ENCODE results near the gene CD247.
A peak's percentile ranks its signal among the peaks of the same experiment; 100 is the strongest.

CD247 gene

GRCh38 chr1:167446966-167447365 is 71.4 kb downstream of the CD247 start:
- TF ChIP-seq CTCF (IDR thresholded peaks at IDR 0.05; ENCODE audit: borderline replicate concordance, insufficient read depth, low read depth, low read length): no peak
- H3K4me3 ChIP-seq (ENCODE audit: low read depth, low read length): no peak overlapping the region

- no peak for TF ChIP-seq CTCF (IDR thresholded peaks at IDR 0.05; ENCODE audit: borderline replicate concordance, insufficient read depth, low read depth, low read length)
- no peak overlapping the region for H3K4me3 ChIP-seq (ENCODE audit: low read depth, low read length)
These were observed 74.6 kb downstream of the CD247 start for GRCh38 chr1:167443757-167444156.

- no peak overlapping the region for H3K4me3 ChIP-seq (ENCODE audit: low read depth, low read length)
- TF ChIP-seq CTCF (IDR thresholded peaks at IDR 0.05; ENCODE audit: borderline replicate concordance, insufficient read depth, low read depth, low read length): no peak
These were observed 75.3 kb downstream of the CD247 start for GRCh38 chr1:167442854-167443565.

GRCh38 chr1:167442142-167442848 is 76.0 kb downstream of the CD247 start:
- no peak overlapping the region for H3K4me3 ChIP-seq (ENCODE audit: low read depth, low read length)
- TF ChIP-seq CTCF (IDR thresholded peaks at IDR 0.05; ENCODE audit: borderline replicate concordance, insufficient read depth, low read depth, low read length): peak; percentile 89

- H3K4me3 ChIP-seq (ENCODE audit: low read depth, low read length): no peak overlapping the region
- TF ChIP-seq CTCF (IDR thresholded peaks at IDR 0.05; ENCODE audit: borderline replicate concordance, insufficient read depth, low read depth, low read length): no peak
These were observed 77.1 kb downstream of the CD247 start for GRCh38 chr1:167441222-167441621.

- no peak overlapping the region for H3K4me3 ChIP-seq (ENCODE audit: low read depth, low read length)
- TF ChIP-seq CTCF (IDR thresholded peaks at IDR 0.05; ENCODE audit: borderline replicate concordance, insufficient read depth, low read depth, low read length): no peak
These were observed 77.6 kb downstream of the CD247 start for GRCh38 chr1:167440776-167441175.

GRCh38 chr1:167440345-167440744 is 78.0 kb downstream of the CD247 start:
- TF ChIP-seq CTCF (IDR thresholded peaks at IDR 0.05; ENCODE audit: borderline replicate concordance, insufficient read depth, low read depth, low read length): no peak
- H3K4me3 ChIP-seq (ENCODE audit: low read depth, low read length): no peak overlapping the region

Measured in GM12875 (cell line).